HT1080 (cell line): ENCODE data around the gene TMEM35B. TPM values are rescaled to one million over a fixed set of nuclear protein-coding genes. Genes with fewer than 3 reads are reported as not detected.
"Not testable (repeated sequence)": the region's sequence is repeated elsewhere in the genome, so short reads cannot be mapped to it uniquely, and the experiment has no call there.

Experiments used
- DNase-seq: peaks from one replicate; pipeline ENCODE4 v3.0.0-alpha.2; 2015; ENCODE audit warnings: low read depth
- small RNA-seq: library from RNA; depleted of rRNA; stranded (forward); fragments of <200 nt; gene quantifications from one replicate; pipeline ENCODE3, GENCODE V24; 2014
- total RNA-seq: library from RNA; depleted of rRNA; stranded (reverse); fragments of >200 nt; shearing (Covaris generic); gene quantifications from 2 replicates; pipeline ENCODE4 v1.2.3, GENCODE V29; 2014; rRNA removed

Gene TMEM35B
- total RNA-seq, 1 experiment from 2014 or later: 22.1 TPM

DNA sequence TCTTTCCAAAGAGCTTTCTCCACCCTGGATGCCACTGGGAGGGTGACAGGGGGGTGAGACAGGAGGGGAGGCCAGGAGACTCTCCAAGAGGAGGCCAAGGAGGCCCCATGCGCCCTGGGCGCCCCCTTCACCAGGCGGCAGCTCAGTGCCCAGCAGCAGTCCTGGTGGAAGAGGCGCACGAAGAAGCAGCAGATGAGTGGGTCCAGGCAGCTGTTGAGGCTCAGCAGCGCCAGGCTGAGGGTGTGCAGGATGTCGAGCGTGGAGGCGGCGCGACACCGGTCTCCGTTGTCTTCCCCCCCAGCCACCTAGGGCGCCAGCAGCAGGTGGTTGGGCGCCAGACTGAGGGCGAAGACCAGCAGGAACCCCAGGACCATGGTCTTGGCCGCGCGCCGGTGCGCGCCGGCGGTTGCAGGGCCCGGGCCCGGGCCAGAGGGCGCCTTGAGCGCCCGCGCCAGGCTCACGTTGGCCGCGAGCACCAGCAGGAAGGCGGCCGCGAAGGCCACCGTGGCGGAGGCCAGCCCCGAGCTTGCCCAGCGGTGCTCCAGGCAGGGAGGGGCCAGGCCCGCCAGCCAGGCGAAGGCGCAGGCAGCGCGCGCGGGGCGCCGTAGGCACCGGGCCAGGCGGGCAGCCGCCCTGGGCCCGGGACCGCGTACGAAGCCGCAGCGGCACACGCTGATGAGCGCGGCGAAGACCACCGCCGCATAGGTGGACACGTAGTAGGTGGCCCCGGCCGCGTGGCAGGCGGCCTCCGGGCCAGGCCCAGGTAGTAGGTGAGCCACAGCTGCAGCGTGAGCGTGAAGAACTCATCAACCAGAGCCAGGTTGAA is 8.6 kb downstream of the TMEM35B start:
- DNase-seq: no peak

DNA sequence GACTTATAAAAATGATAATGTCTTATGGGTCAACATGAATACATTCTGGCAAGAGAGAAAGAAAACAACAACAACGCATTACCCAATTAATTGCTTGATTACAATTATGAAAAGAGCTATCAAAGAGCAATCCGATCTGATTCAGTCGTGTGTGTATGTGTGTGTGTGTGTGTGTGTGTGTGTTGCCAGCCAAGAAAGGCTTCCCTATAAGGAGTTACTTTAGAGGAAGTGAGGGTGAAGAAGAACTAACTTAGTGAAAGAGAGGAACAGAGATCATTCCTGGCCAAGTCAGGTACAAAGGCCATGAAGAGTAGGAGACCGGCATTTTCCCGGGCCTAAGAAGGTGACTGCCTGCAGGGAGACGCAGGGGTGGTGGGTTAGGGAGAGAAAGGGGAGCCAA is 9.4 kb downstream of the TMEM35B start:
- no peak for DNase-seq

DNA sequence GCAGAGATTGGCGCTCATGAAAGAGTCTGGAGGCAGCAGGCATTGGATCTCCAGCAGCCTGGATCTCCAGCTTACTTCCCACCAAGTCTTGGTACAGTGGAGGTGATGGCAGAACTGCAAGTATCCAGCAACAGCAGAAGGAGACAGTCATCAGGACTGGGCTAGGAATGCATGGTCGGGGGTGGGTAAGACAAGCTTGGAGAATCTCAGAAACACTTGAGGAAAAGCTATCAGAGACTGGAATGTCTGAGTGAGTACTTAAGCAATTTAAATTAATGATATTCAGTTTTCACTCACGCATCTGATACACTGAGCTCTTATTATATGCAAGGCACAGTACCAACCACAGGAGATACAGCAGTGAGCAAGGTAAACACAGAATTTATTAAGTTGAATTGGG is 9.8 kb downstream of the TMEM35B start:
- DNase-seq: no peak

DNA sequence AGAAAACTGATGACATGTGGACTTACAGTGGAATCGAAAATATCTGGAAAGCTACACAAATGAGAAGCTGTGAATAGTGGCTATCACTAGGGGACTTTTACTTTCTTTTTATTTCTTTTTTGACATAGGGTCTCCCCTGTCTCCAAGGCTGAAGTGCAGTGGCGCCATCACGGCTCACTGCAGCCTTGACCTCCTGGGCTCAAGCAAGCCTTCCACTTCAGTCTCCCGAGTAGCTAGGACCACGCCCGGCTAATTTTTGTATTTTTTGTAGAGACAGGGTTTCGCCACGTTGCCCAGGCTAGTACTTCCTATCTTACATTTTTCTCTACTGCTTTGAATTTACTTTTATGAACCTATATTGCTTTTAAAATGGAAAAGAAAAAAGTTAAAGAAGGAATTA is 10.5 kb downstream of the TMEM35B start:
- no peak for DNase-seq

DNA sequence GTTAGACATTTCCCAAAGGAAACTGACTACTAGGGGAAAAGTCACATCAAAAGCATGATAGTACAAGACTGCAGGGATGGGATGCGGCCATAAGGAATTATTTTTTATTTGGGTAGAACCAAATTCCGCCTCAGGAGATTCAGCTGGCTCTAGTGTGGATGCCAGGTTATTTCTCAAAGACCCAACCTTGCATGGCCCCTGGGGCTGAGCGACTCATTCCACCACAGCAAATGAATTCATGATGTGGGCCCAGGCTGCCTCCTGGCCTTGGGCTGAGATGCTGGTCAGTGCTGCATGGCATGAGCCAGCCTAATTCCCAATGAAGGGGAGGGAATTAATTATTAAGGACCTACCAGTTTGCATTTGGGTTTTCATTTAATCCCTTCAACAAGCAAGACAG is 11.8 kb downstream of the TMEM35B start:
- no peak for DNase-seq

DNA sequence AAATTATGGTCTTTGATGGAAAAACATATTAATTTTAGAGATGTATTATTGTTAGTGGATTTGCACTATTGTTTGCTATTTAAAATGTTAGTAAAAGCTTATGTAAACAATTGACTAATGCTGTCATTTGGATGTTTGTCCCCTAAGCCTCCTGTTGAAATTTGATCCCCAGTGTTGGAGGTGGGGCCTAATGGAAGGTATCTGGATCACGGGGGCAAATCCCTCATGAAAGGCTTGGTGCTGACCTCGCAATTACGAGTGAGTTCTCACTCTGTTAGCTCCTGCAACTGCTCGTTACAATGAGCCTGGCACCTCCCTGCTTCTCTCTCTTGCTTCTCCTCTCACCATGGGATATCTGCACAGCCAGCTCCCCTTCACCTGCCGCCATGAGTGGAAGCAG is 14.3 kb downstream of the TMEM35B start:
- no peak for DNase-seq

DNA sequence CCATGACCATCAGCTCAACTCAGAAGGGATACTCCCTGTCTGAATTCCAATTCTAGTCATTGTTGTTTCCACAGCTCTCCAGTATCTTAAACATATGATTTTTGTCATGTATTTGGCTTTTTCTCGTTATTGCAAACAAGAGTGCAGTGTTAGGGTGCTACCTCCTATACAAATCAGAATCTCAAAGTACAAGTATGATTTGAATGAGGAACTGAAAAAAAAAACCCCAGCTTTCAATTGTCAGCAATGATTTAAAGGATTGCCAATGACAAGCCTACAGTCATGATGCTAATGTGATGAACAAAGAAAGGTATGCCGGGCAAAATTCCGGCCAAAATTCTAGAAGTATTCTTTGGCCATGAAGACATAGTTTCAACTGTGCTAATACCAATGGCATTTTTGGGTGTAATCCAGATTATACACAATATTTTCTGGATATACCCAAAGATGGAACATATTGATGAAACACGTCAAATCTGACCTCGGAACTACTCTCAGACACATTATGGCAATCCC is 14.9 kb downstream of the TMEM35B start:
- no peak for DNase-seq

DNA sequence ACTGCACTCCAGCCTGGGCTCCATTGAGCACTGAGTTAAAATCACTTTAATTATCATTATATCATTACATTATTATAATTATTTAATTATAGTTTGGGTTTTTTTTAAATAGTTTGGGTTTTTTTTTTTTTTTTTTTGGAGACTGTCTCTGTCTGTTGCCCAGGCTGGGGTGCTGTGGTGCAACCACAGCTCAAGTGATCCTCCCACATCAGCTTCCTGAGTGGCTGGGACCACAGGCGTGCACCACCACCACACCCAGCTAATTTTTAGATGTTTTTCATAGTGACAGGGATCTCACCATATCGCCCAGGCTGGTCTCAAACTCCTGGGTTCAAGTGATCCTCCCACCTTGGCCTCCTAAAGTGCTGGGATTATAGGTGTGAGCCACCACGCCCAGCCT is 16.9 kb downstream of the TMEM35B start:
- not testable (repeated sequence) for DNase-seq

DNA sequence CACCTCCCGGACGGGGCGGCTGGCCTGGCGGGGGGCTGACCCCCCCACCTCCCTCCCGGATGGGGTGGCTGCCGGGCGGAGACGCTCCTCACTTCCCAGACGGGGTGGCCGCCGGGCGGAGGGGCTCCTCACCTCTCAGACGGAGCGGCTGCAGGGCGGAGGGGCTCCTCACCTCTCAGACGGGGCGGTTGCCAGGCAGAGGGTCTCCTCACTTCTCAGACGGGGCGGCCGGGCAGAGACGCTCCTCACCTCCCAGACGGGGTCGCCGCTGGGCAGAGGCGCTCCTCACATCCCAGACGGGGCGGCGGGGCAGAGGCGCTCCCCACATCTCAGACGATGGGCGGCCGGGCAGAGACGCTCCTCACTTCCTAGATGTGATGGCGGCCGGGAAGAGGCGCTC is 17.5 kb downstream of the TMEM35B start:
- DNase-seq: not testable (repeated sequence)

DNA sequence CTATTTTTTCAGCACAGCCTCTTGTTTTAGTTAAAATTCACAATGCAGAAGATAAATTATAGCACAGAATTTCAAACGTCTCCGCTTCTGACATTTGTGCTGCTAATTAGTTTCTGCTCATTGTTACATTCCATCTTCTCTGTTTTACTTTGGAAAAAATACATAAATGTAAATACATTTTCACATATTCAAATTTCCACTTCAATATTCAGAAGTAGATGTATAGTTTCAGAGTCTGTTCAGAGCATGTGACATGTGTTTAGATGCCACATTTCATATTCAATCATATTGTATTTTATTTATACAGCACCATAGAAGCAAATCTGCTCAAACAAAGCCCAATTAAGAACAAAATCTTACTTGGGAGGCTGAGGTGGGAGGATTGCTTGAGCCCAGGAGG is 19.6 kb downstream of the TMEM35B start:
- DNase-seq: no peak

DNA sequence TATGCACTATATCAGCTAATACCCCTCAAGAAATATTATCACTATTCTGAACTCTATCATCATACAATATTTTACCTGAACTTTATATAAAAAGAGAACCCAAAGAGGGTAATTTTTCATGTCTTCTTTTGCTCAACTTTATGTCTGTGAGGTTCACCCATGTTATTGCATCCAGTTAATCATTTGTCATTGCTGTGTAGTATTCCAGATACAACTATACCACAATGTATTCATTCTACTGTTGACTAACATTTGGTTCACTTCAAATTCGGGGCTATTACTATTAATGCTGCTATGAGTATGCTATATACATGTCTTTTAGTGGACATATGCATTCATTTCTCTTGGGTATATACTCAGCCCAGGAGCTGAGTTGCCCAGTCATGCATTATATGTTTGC is 34.7 kb downstream of the TMEM35B start:
- DNase-seq: no peak

DNA sequence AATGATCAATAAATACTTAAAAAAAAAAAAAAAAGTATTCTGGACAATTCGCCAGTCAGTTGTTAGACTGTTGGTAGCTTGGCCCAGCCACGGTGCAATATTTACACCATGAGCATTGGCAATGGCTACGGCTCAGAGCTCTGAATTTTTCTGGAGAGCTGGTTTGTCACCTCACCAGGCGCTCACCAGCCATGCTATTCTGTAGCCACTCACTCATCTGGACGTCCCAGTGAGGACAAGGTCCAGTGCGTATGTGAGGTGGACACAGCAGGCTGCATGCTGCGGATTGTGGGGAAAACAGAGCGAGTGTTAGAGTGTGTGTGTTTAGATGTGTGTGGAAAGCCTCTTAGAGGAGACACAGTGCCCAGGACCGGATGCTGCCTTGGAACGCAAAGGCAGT is 36.4 kb downstream of the TMEM35B start:
- not testable (repeated sequence) for DNase-seq

DNA sequence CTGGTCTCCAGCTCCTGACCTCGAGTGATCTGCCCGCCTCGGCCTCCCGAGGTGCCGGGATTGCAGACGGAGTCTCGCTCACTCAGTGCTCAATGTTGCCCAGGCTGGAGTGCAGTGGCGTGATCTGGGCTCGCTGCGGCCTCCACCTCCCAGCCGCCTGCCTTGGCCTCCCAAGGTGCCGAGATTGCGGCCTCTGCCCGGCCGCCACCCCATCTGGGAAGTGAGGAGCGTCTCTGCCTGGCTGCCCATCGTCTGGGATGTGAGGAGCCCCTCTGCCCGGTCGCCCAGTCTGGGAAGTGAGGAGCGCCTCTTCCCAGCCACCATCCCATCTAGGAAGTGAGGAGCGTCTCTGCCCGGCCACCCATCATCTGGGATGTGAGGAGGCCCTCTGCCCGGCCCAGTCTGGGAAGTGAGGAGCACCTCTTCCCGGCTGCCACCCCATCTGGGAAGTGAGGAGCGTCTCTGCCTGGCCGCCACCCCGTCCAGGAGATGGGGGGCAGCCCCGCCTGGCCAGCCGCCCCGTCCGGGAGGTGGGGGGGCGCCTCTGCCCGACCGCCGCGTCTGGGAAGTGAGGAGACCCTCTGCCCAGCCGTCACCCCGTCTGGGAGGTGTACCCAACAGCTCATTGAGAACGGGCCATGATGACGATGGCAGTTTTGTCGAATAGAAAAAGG is 37.4 kb downstream of the TMEM35B start:
- not testable (repeated sequence) for DNase-seq

DNA sequence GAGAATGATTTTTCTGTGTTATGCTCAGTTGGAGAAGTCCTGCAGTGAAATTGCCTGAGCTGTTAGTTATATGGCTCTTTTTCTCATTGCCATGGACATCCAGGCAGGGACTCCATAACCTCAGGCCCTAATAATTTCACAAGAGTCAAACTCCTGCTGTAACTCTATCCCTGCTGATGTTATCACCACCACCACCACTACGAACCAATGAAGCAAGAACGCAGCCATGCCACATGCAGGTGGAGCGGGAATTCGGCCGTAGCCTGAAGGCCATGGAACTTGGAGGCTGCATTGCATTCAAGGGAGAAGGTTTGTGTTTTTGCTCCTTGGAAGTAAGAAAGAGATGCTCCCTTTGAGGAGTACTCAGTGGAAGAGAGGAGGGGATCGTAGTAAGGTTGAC is 38.9 kb downstream of the TMEM35B start:
- no peak for DNase-seq

DNA sequence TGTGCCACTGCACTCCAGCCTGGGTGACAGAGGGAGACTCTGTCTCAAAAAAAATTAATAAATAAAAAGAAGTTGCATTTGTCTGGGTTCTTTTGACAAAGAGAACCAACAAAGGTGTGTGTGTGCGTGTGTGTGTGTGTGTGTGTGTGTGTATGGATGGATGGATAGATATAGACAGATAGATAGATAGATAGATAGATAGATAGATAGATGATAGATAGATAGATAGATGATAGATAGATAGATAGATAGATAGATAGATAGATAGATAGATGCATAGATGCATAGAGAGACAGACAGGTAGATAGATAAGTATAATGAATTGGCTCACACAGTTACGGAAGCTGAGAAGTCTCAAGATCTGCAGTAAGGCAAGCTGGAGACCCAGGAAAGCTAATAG is 43.3 kb downstream of the TMEM35B start:
- not testable (repeated sequence) for DNase-seq

Small RNAs within 50 kb of the gene (small RNA-seq; reads per million reads assigned to genes)
- gene TMEM35B: not detected

Other genes with a start within 250 kb of the TMEM35B start
- not detected in 2 replicates for gene GJB5, start 230.3 kb downstream of the TMEM35B start, total RNA-seq
- not detected in 2 replicates for gene GJB4, start 225.6 kb downstream of the TMEM35B start, total RNA-seq
- gene GJB3, start 204.1 kb downstream of the TMEM35B start, total RNA-seq: not detected in 2 replicates
- not detected in 2 replicates for gene GJA4, start 192.3 kb downstream of the TMEM35B start, total RNA-seq
- gene SMIM12, start 125.6 kb downstream of the TMEM35B start, total RNA-seq: 63.2 and 64.2 TPM in 2 replicates
- gene DLGAP3, start 55.7 kb downstream of the TMEM35B start, total RNA-seq: 0.05 and 0.13 TPM in 2 replicates
- 4.6 and 6.6 TPM in 2 replicates for gene ZMYM6, start 46.6 kb upstream of the TMEM35B start, total RNA-seq
- gene ZMYM1, start 94.0 kb upstream of the TMEM35B start, total RNA-seq: 16.2 and 19.7 TPM in 2 replicates
- 216 and 220 TPM in 2 replicates for gene SFPQ, start 207.8 kb upstream of the TMEM35B start, total RNA-seq